OCI-LY1 (cell line): ENCODE data around the gene PSENEN.

Source experiments
- EZH2 ChIP-seq: fragments of 200-600 bp; sonication (generic), shearing (Covaris generic); IDR thresholded peaks from 2 replicates; pipeline ENCODE4 v1.8.0; 2017; ENCODE audit warnings: borderline replicate concordance, mixed run types, mild to moderate bottlenecking, antibody characterized with exemption, low read length, moderate library complexity, mixed read lengths
- TF ChIP-seq, protein P1 (sequence below): fragments of 200-600 bp; sonication (generic), shearing (Covaris generic); IDR thresholded peaks from 2 replicates; pipeline ENCODE4 v1.5.1; 2017; ENCODE audit warnings: mild to moderate bottlenecking, antibody characterized with exemption, low read length, moderate library complexity, mixed read lengths

DNA sequence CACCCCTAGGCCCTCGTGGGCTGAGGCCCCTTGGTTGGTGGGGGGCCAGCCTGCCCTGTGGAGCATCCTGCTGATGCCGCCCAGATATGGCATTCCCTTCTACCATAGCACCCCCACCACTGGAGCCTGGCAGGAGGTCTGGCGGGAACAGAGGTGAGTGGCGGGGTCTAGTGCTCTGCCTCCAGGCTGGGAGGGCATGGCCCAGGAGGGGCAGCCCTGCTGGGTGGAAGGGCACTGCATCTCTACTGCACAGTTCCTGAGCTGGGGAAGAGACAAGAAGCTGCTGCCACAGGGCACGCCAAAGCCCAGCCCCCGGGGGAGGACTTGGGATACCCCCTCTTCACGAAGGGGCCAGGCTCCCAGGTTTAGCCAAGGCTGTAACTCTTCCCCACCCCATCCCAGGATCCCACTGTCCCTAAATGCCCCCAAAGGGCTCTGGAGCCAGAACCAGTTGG, 30.1 kb upstream of the PSENEN start:
- TF ChIP-seq, protein P1, sequence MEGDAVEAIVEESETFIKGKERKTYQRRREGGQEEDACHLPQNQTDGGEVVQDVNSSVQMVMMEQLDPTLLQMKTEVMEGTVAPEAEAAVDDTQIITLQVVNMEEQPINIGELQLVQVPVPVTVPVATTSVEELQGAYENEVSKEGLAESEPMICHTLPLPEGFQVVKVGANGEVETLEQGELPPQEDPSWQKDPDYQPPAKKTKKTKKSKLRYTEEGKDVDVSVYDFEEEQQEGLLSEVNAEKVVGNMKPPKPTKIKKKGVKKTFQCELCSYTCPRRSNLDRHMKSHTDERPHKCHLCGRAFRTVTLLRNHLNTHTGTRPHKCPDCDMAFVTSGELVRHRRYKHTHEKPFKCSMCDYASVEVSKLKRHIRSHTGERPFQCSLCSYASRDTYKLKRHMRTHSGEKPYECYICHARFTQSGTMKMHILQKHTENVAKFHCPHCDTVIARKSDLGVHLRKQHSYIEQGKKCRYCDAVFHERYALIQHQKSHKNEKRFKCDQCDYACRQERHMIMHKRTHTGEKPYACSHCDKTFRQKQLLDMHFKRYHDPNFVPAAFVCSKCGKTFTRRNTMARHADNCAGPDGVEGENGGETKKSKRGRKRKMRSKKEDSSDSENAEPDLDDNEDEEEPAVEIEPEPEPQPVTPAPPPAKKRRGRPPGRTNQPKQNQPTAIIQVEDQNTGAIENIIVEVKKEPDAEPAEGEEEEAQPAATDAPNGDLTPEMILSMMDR, result no peak
- TF ChIP-seq EZH2, result no peak
